ENCODE data around the gene CFAP119. TPM values are rescaled to one million over a fixed set of nuclear protein-coding genes. Genes with fewer than 3 reads are reported as not detected.

The CFAP119 gene
- polyA plus RNA-seq, 1 donor = 4.2 TPM

GRCh38 chr16:30780549-30780948 is 18.7 kb upstream of the CFAP119 start:
- H3K4me1 ChIP-seq (ENCODE audit: control insufficient read depth, insufficient read depth, low read length) = peaks cover 18% of the 10 kb centered on the region
- no peaks in the 10 kb centered on the region for H3K27me3 ChIP-seq (ENCODE audit: control insufficient read depth, insufficient read depth, low read length)
- peaks cover 55% of the 10 kb centered on the region for H3K36me3 ChIP-seq (ENCODE audit: control insufficient read depth, insufficient read depth, low read length)
- H3K4me3 ChIP-seq (ENCODE audit: low read length) = no peak overlapping the region
- peaks cover 13% of the 10 kb centered on the region for H3K9me3 ChIP-seq (ENCODE audit: control insufficient read depth, low read depth, low read length)
- WGBS (ENCODE audit: insufficient coverage, low lambda C conversion rate) = no CpG with 5 or more reads among the region's 4 CpGs
- DNase-seq = no peak
- H3K27ac ChIP-seq (ENCODE audit: low read length) = no peak overlapping the region

- no peak overlapping the region for H3K27ac ChIP-seq (ENCODE audit: low read length)
- H3K4me3 ChIP-seq (ENCODE audit: low read length) = no peak overlapping the region
- H3K4me1 ChIP-seq (ENCODE audit: control insufficient read depth, insufficient read depth, low read length) = peaks cover 13% of the 10 kb centered on the region
- H3K9me3 ChIP-seq (ENCODE audit: control insufficient read depth, low read depth, low read length) = peaks cover 13% of the 10 kb centered on the region
- no peak for DNase-seq
- no peaks in the 10 kb centered on the region for H3K27me3 ChIP-seq (ENCODE audit: control insufficient read depth, insufficient read depth, low read length)
- WGBS (ENCODE audit: insufficient coverage, low lambda C conversion rate) = no CpG with 5 or more reads among the region's 3 CpGs
- peaks cover 50% of the 10 kb centered on the region for H3K36me3 ChIP-seq (ENCODE audit: control insufficient read depth, insufficient read depth, low read length)
Measured at GRCh38 chr16:30780021-30780420, 18.2 kb upstream of the CFAP119 start.

- Histone ChIP-seq H3K4me1 (ENCODE audit: control insufficient read depth, insufficient read depth, low read length) (peaks cover 11% of the 10 kb centered on the region), H3K9me3 (ENCODE audit: control insufficient read depth, low read depth, low read length) (peaks cover 13% of the 10 kb centered on the region), H3K27ac (ENCODE audit: low read length) (no peak overlapping the region), H3K27me3 (ENCODE audit: control insufficient read depth, insufficient read depth, low read length) (no peaks in the 10 kb centered on the region), H3K4me3 (ENCODE audit: low read length) (no peak overlapping the region), H3K36me3 (ENCODE audit: control insufficient read depth, insufficient read depth, low read length) (peaks cover 49% of the 10 kb centered on the region)
- DNase-seq = no peak
- WGBS (ENCODE audit: insufficient coverage, low lambda C conversion rate) = no CpG with 5 or more reads among the region's 6 CpGs
Measured at GRCh38 chr16:30779596-30779995, 17.7 kb upstream of the CFAP119 start.

- Histone ChIP-seq H3K27me3 (ENCODE audit: control insufficient read depth, insufficient read depth, low read length) (no peaks in the 10 kb centered on the region), H3K4me3 (ENCODE audit: low read length) (no peak overlapping the region), H3K27ac (ENCODE audit: low read length) (no peak overlapping the region), H3K9me3 (ENCODE audit: control insufficient read depth, low read depth, low read length) (peaks cover 11% of the 10 kb centered on the region), H3K4me1 (ENCODE audit: control insufficient read depth, insufficient read depth, low read length) (peaks cover 11% of the 10 kb centered on the region), H3K36me3 (ENCODE audit: control insufficient read depth, insufficient read depth, low read length) (peaks cover 51% of the 10 kb centered on the region)
- 80% methylated on average over 1 of the region's 14 CpGs for WGBS (ENCODE audit: insufficient coverage, low lambda C conversion rate)
- DNase-seq = no peak
Measured at GRCh38 chr16:30778549-30779244, 16.8 kb upstream of the CFAP119 start.

GRCh38 chr16:30777591-30778297 is 15.9 kb upstream of the CFAP119 start:
- Histone ChIP-seq H3K27ac (ENCODE audit: low read length) (no peak overlapping the region), H3K36me3 (ENCODE audit: control insufficient read depth, insufficient read depth, low read length) (peaks cover 49% of the 10 kb centered on the region), H3K27me3 (ENCODE audit: control insufficient read depth, insufficient read depth, low read length) (no peaks in the 10 kb centered on the region), H3K9me3 (ENCODE audit: control insufficient read depth, low read depth, low read length) (peaks cover 3% of the 10 kb centered on the region), H3K4me3 (ENCODE audit: low read length) (no peak overlapping the region), H3K4me1 (ENCODE audit: control insufficient read depth, insufficient read depth, low read length) (peaks cover 11% of the 10 kb centered on the region)
- WGBS (ENCODE audit: insufficient coverage, low lambda C conversion rate) = no CpG with 5 or more reads among the region's 7 CpGs
- DNase-seq = no peak

- Histone ChIP-seq H3K36me3 (ENCODE audit: control insufficient read depth, insufficient read depth, low read length) (peaks cover 48% of the 10 kb centered on the region), H3K27me3 (ENCODE audit: control insufficient read depth, insufficient read depth, low read length) (no peaks in the 10 kb centered on the region), H3K4me3 (ENCODE audit: low read length) (peak overlapping the region; percentile 49), H3K4me1 (ENCODE audit: control insufficient read depth, insufficient read depth, low read length) (peaks cover 11% of the 10 kb centered on the region), H3K9me3 (ENCODE audit: control insufficient read depth, low read depth, low read length) (no peaks in the 10 kb centered on the region), H3K27ac (ENCODE audit: low read length) (peak overlapping the region; percentile 85)
- peak; percentile 84 to 89 for DNase-seq
- WGBS (ENCODE audit: insufficient coverage, low lambda C conversion rate) = no CpG with 5 or more reads among the region's 81 CpGs
Measured at GRCh38 chr16:30775392-30776188, 13.7 kb upstream of the CFAP119 start.

- Histone ChIP-seq H3K9me3 (ENCODE audit: control insufficient read depth, low read depth, low read length) (no peaks in the 10 kb centered on the region), H3K27me3 (ENCODE audit: control insufficient read depth, insufficient read depth, low read length) (no peaks in the 10 kb centered on the region), H3K4me3 (ENCODE audit: low read length) (peak overlapping the region; percentile 49), H3K36me3 (ENCODE audit: control insufficient read depth, insufficient read depth, low read length) (peaks cover 49% of the 10 kb centered on the region), H3K4me1 (ENCODE audit: control insufficient read depth, insufficient read depth, low read length) (peaks cover 11% of the 10 kb centered on the region), H3K27ac (ENCODE audit: low read length) (peak overlapping the region; percentile 85)
- no peak for DNase-seq
- no CpG with 5 or more reads among the region's 15 CpGs for WGBS (ENCODE audit: insufficient coverage, low lambda C conversion rate)
Measured at GRCh38 chr16:30775131-30775391, 13.2 kb upstream of the CFAP119 start.

GRCh38 chr16:30774367-30775130 is 12.7 kb upstream of the CFAP119 start:
- Histone ChIP-seq H3K36me3 (ENCODE audit: control insufficient read depth, insufficient read depth, low read length) (peaks cover 51% of the 10 kb centered on the region), H3K27ac (ENCODE audit: low read length) (peak overlapping the region; percentile 85), H3K9me3 (ENCODE audit: control insufficient read depth, low read depth, low read length) (no peaks in the 10 kb centered on the region), H3K4me1 (ENCODE audit: control insufficient read depth, insufficient read depth, low read length) (peaks cover 11% of the 10 kb centered on the region), H3K4me3 (ENCODE audit: low read length) (peak overlapping the region; percentile 49), H3K27me3 (ENCODE audit: control insufficient read depth, insufficient read depth, low read length) (no peaks in the 10 kb centered on the region)
- no CpG with 5 or more reads among the region's 8 CpGs for WGBS (ENCODE audit: insufficient coverage, low lambda C conversion rate)
- no peak for DNase-seq

- DNase-seq = no peak
- WGBS (ENCODE audit: insufficient coverage, low lambda C conversion rate) = no CpG with 5 or more reads among the region's 14 CpGs
- Histone ChIP-seq H3K36me3 (ENCODE audit: control insufficient read depth, insufficient read depth, low read length) (peaks cover 51% of the 10 kb centered on the region), H3K27me3 (ENCODE audit: control insufficient read depth, insufficient read depth, low read length) (no peaks in the 10 kb centered on the region), H3K9me3 (ENCODE audit: control insufficient read depth, low read depth, low read length) (no peaks in the 10 kb centered on the region), H3K27ac (ENCODE audit: low read length) (no peak overlapping the region), H3K4me1 (ENCODE audit: control insufficient read depth, insufficient read depth, low read length) (peaks cover 11% of the 10 kb centered on the region), H3K4me3 (ENCODE audit: low read length) (no peak overlapping the region)
Measured at GRCh38 chr16:30773826-30774225, 12.0 kb upstream of the CFAP119 start.

- no peaks in the 10 kb centered on the region for H3K27me3 ChIP-seq (ENCODE audit: control insufficient read depth, insufficient read depth, low read length)
- no peak overlapping the region for H3K27ac ChIP-seq (ENCODE audit: low read length)
- WGBS (ENCODE audit: insufficient coverage, low lambda C conversion rate) = no CpG with 5 or more reads among the region's 14 CpGs
- DNase-seq = no peak
- no peak overlapping the region for H3K4me3 ChIP-seq (ENCODE audit: low read length)
- H3K36me3 ChIP-seq (ENCODE audit: control insufficient read depth, insufficient read depth, low read length) = peaks cover 67% of the 10 kb centered on the region
- H3K4me1 ChIP-seq (ENCODE audit: control insufficient read depth, insufficient read depth, low read length) = peaks cover 4% of the 10 kb centered on the region
- H3K9me3 ChIP-seq (ENCODE audit: control insufficient read depth, low read depth, low read length) = no peaks in the 10 kb centered on the region
Measured at GRCh38 chr16:30771726-30772125, 9.9 kb upstream of the CFAP119 start.

All from large intestine (tissue), 3 donors.